Peyer's patch (tissue), 4 donors: ENCODE results near the gene CLEC12A.

Experiments
- CTCF ChIP-seq, 6 experiments: fragments of 450-650 bp in 4 of 6; fragments of 200-600 bp in 2 of 6; sonication (generic) in 1 of 6; IDR thresholded peaks; one replicate each; pipeline ENCODE4 v1.5.1; 2017 to 2019; ENCODE audit warnings: antibody characterized with exemption in 6 of 6, mild to moderate bottlenecking in 3 of 6, moderate library complexity in 1 of 6
- POLR2A ChIP-seq, 2 donors: fragments of 450-650 bp; IDR thresholded peaks; one replicate each; pipeline ENCODE4 v1.5.1; 2017; ENCODE audit warnings: antibody characterized with exemption in 2 of 2, mild to moderate bottlenecking in 2 of 2, moderate library complexity in 2 of 2

GRCh38 chr12:10025236-10025635, 54.0 kb downstream of the CLEC12A start:
- no peak for TF ChIP-seq CTCF (IDR thresholded peaks at IDR 0.05)
- no peak for TF ChIP-seq POLR2A (IDR thresholded peaks at IDR 0.05)
